Right lung (tissue), 5 donors: ENCODE results near the gene TLN1. TPM values are rescaled to one million over a fixed set of nuclear protein-coding genes. Genes with fewer than 3 reads are reported as not detected.

Experiments used
- DNase-seq, 2 donors: peaks; one replicate each; pipeline ENCODE4 v3.0.0-alpha.2; 2013
- polyA plus RNA-seq, 5 donors: library from polyadenylated mRNA; unstranded; fragments of 120-200 nt; gene quantifications; one replicate each; pipeline versions ENCODE4 v1.2.1 to v1.2.3, GENCODE V29; 2013; ENCODE audit warnings: inconsistent platforms in 1 of 5, low replicate concordance in 1 of 5; ENCODE audit not compliant: insufficient read length in 5 of 5, insufficient read depth in 1 of 5

TLN1 gene
- polyA plus RNA-seq, 5 donors, result 116 to 198 (median 132) TPM

GRCh38 chr9:35664531-35665470 is 67.2 kb downstream of the TLN1 start, which contains the start of gene ARHGEF39:
TSS of gene ARHGEF39 (minus strand) at chr9:35665195. CDS start at chr9:35665169, 26 bp downstream.
- peak; percentile 78 to 83 for DNase-seq

GRCh38 chr9:35662437-35662836 is 69.6 kb downstream of the TLN1 start:
- no peak for DNase-seq

- DNase-seq, result no peak
Measured at GRCh38 chr9:35661756-35662350, 70.1 kb downstream of the TLN1 start.

- DNase-seq, result no peak
Measured at GRCh38 chr9:35660966-35661415, 71.0 kb downstream of the TLN1 start.

GRCh38 chr9:35659340-35659739 is 72.7 kb downstream of the TLN1 start:
- no peak for DNase-seq

GRCh38 chr9:35658968-35659220 is 73.1 kb downstream of the TLN1 start:
- DNase-seq, result no peak

- peak; percentile 90 to 94 for DNase-seq
Measured at GRCh38 chr9:35658137-35658967, 73.6 kb downstream of the TLN1 start, which contains the start of gene CCDC107. TSS of gene CCDC107 (plus strand) at chr9:35658292. CDS start at chr9:35658380, 88 bp downstream.

DNA sequence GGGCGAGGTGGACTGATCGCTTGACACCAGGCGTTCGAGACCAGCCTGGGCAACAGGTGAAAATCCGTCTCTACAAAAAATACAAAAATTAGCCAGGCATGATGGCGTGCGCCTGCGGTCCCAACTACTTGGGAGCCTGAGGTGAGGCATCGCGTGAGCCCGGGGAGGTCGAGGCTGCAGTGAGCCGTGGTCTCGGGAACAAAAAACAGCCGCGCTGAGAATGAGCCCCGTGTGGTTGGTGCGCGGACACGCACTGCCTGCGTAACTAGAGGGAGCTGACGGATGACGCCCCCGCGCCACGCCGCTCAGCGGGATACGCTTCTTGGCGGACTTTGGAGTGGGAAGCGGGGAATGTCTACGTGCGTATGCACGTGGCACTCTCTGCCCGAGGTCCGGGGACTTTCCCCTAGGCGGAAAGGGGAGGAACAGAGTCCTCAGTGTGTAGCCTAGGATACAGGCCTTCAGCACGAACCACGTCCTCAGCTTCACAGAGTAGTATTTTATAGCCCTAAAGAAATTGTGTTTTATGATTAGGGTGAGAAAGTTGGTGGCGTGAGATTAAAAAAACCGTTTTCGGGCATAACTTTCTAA is 74.4 kb downstream of the TLN1 start, which contains the start of gene RMRP:
Gene RMRP (minus strand): TSS at position 474 of the 591 bp plus-strand sequence.
- DNase-seq, result peak; percentile 98 to 99

DNA sequence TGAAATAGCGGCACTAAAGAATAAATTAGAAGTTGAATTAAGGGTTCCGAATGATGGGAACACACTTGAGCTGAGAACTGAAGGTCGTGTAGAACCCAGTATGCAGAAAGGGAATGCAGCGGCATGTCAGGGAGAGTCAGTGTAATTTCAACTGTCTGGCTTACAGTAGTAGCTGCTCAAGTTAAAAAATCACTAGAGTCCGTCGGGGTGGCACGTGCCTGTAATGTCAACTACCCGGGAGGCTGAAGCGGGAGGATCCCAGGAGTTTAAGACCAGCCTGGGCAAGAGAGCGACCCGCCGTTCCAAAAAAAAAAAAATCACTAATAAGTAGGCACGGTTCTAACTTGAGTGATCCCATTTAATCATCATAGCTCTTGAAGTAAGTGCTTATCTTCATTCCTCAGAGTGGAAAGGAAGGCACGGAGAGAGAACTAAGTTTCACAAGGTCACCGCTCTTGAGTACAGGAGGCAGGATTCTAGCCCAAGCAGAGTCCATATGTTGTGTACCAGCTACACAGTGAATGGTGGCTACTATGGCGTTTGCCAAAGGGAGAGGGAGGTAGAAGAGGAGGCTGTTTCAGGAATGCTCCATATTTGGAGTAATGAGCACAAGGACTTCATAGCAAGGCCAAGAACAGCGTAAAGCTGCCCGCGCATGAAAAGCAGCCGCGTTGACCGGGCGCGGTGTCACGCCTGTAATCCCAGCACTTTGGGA is 75.0 kb downstream of the TLN1 start:
- peak in 1 of 2 donors; percentile 66 for DNase-seq

DNA sequence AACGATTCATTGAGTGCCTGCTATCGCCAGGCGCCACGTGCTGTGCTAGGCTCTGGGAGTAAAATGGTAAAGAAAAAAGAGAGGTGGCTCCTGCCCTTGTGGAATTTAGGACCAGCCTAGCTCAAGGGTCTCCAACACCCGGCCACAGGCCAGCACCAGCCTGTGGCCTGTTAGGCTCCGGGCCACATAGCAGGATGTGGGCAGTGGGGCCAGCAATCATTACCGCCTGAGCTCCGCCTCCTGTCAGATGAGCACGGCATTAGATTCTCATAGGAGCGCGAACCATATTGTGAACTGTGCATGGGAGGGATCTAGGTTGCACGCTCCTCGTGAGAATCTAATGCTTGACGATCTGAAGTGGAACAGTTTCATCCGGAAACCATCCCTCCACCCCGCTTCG is 75.6 kb downstream of the TLN1 start:
- DNase-seq, result no peak

DNA sequence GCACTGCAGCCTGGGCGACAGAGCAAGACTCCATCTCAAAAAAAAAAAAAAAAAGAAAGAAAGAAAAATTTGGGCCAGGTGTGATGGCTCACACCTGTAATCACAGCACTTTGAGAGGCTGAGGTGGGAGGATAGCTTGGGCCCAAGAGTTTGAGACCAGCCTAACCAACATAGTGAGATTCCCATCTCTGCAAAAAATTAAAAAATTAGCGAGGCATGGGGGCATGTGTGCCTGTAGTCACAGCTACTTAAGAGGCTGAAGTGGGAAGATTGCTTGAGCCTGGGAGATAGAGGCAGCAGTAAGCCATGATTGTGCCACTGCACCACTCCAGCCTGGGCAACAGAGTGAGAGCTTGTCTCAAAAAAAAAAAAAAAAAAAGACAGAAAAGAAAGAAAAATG is 78.4 kb downstream of the TLN1 start:
- no peak for DNase-seq

DNA sequence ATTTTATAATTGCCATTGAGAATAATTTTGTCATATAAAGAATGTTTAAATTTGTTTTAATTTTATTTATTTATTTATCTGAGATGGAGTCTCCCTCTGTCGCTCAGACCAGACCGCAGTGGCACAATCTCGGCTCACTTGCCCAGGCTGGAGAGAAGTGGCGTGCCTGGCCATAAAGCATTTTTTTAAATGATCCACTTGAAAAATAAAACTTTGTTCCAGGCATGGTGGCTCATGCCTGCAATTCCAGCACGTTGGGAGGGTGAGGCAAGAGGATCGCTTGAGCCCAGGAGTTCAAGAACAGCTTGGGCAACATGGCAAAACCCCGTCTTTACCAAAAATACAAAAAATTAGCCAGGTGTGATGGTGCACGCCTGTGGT is 79.2 kb downstream of the TLN1 start:
- DNase-seq, result no peak

DNA sequence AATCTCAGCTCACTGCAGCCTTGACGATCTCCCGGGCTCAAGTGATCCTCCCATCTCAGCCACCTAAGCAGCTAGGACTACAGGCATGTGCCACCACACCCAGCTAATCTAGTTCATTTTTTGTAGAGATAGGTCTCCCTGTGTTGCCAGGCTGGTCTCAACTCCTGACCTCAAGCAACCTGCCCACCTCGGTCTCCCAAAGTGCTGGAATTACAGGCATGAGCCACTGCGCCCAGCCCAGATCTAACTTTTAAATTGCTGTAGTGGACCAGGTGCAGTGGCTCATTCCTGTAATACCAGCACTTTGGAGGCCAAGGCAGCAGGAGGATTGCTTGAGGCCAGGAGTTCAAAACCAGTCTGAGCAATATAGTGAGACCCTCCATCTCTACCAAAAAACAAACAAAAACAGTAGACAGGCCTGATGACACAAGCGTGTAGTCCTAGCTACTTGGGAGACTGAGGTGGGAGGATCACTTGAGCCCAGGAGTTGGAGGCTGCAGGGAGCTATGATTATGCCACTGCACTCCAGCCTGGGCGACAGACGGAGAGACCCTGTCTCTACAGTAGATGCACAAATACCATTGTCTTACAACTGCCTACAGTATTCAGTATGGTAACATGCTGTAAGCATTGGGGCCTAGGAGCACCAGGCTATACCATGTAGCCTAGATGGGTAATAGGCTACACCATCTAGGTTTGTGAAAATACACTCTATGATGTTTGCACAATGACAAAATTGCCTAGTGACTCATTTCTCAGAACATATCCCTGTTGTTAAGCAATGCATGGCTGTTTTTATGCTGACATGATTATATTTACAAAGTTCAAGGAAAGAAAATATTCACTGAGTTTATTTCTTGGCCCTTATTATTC is 79.8 kb downstream of the TLN1 start:
- DNase-seq, result no peak

- no peak for DNase-seq
Measured at GRCh38 chr9:35650341-35651158, 81.4 kb downstream of the TLN1 start, which contains the start of gene SIT1. TSS of gene SIT1 (minus strand) at chr9:35650931. CDS start at chr9:35650853, 78 bp downstream.

- DNase-seq, result no peak
Measured at GRCh38 chr9:35649431-35650340, 82.3 kb downstream of the TLN1 start.
